EH (cell line): Measurements from ENCODE around the gene ZFP14.
A peak's percentile ranks its signal among the peaks of the same experiment; 100 is the strongest.
"Not testable (repeated sequence)": the region's sequence is repeated elsewhere in the genome, so short reads cannot be mapped to it uniquely, and the experiment has no call there.

Experiments used
- DNase-seq: peaks from one replicate; pipeline ENCODE4 v3.0.0-alpha.2; 2015; ENCODE audit warnings: low read depth

ZFP14 gene

DNA sequence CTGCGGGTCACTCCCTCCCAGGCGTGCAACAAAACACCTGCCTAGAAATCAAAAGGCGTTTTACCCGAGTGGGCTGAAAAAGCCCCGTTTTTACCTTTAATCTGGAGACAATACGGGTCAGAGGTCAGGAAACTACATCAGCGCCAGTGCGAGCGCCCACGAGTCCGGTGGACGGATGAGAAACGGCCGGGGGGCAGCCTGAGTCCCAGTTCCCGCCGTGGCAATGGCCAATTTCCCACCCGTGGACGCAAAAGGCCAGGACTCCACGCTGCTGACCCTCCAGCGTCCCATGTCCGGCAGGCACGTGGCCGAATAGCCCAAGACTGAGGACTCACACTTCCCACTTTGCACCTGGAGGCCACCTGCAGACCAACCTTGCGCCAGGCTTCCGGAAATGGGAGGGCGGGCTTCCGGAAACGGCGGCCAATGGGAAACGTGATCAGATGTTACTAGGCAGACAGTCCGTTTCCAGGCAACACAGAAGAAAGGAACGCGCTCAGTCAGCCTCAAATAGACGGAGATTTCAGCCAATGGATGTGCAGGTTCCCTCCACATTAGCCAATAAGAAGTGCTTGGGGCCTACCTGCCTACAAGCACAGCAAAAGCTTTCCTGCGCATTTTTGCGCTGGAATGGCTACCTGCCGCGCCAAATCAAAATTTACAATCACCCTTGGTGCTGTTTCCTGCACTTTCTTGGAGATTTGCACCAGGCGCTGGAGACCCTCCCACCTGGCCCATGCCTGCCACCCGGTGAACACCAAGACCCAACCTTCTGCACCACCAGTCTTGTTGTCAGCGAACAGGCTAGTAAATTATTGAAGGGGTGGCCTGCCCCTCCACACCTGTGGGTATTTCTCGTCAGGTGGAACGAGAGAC is 47.4 kb downstream of the ZFP14 start:
- peak; percentile 90 for DNase-seq

DNA sequence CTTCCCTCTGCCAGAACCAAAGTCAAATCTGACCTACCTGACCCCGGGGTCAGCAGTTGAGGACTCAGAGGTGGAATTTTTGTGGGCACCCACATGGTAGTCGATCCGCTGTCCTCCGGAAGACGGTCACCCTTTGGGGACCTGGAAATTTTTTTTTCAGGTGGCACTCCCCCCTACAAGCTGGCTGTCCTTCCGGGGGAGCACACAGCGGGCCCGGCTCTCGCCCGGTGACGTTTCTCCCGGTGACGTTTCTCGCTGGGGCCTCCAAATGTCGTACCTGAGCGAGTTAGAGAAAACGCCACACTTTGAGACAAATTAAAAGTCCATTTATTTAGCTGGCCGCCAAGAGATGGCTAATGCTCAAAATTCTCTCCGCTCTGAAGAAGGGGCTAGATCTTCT is 48.8 kb downstream of the ZFP14 start:
- DNase-seq: no peak

DNA sequence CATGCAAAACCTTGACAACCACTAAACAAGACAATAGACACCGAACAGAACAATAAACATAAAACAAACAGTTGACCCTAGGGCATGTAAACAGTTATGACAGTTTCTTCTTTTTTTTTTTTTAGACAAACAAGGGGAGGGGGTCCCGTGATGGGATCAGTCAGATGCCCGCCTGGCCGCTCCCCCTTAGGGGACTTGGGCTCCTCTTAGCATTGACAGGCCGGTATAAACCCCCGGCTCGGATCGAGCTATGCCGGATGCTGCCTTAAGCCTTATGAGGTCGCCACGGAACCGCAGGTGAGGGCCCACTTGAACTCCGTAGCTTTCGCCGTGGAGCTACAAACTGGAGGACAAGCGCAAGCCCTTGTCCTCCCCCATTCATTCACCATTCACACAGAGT is 49.5 kb downstream of the ZFP14 start:
- DNase-seq: not testable (repeated sequence)

DNA sequence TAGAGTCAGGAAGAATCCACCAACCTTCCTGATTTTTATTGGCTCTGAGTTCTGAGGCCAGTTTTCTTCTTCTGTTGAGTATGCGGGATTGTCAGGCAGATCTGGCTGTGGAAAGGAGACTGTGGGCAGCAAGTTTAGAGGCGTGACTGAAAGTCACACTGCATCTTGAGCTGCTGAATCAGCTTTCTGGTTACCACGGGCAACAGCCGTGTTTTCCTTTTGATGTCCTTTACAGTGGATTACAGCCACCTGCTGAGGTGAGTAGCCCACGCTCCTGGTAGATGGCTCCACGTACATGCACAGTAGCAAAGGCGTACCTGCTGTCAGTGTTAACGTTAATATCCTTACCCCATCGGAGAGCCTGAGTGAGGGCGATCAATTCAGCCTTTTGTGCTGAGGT is 52.4 kb downstream of the ZFP14 start:
- DNase-seq: not testable (repeated sequence)

DNA sequence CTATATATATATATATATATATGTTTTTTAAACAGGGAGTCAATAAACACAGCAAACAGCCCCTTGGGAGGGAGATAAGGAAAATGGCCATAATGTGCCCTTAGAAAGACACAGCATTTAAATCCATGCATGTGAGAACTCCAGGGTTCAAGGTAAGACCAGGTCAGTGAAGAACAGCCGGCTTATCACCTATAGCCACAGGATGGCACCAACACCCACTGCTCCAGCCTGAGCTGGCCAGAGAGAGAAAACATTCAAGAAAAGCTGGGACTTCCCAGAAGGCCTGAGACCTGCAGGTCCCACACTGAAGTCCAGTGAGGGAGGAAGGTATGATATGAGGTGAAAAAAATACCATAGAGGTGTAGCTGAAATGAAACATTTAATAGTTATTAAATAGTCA is 63.8 kb downstream of the ZFP14 start:
- DNase-seq: not testable (repeated sequence)

DNA sequence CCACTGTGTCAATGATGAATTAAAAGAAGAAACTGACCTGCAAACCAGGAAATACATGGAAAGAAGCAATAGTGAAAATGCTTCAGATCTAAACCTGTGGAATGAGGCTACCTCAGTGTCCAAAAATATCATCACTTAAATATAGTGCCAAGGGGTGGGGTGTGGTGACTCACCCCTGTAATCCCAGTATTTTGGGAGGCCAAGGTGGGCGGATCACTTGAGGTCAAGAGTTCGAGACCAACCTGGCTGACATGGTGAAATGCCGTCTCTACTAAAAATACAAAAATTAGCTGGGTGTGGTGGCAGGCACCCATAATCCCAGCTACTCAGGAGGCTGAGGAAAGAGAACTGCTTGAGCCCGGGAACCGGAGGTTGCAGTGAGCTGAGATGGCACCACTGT is 64.9 kb downstream of the ZFP14 start:
- DNase-seq: not testable (repeated sequence)

DNA sequence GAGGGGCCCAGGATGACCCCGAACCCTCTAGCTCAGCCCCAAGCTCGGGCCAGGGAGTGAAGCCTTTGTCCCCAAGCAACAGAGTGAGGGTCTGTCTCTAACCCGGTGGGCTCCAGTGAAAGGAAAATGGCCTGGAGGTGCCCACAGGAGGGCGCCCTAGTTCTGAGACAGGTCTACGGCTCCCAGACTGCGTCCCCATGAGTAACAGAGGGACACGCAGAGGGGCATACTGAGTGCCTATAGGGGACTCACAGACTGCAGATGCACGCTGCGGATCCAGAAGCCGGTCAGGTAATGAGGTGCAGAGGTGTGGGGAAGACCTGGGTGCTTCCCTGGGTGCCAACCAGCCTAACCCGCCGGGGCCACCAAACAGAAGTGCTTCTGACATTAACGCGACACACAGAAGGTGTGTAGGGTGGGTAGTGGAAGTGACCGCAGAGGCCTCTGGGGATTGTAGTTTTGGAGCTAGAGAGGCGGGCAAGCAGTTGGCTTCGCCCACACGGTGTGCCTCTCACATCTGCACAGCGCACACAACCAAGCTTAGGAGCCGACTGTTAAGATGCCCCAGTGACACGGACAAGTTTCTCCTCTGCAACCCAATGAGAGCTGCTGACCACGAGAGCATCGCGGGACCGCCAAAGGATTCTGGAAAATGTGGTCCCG is 67.8 kb downstream of the ZFP14 start:
- not testable (repeated sequence) for DNase-seq

DNA sequence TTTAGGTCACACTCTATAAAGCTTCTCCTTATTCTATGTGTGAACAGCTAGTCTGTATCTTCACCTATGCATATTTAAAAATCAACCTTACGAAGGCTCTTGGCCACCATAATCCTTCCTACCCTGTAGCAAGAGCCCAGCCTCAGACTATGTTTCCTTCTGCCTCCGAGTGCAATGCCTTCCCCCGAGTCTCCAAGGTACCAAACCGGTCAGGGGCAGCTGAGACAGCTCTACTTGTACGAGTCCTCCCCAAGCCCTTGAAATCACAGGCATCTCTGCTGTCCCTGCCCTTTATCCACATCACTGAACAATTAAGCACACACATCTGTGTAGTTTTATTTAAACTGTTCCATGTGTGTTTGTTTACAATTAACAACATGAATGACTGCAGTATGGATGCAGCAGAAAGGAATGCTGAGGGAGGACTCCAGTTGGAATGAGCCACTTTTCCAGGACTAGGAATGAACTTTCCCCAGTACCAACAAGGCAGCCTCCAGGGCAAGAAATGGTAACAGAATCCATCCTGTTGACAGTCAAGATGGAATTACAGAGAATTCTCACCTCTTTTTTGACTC is 68.5 kb downstream of the ZFP14 start:
- peak; percentile 30 for DNase-seq

DNA sequence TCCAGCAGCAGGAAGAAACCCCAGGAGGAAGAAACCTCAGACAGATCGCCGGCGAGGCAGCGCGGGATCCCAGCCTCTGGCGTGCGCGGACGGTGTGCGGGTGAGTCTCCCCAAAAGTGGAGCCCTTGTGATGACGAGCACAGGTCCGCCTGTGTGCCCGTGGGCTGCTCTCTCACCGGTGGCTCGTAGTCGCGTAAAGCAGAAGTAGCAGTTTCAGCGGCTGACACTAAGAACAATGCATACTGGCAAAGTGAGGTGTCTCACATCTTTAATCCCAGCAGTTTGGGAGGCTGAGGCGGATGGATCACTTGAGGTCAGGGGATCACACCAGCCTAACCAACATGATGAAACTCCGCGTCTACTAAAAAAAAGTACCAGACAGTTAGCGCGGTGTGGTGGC is 69.2 kb downstream of the ZFP14 start:
- not testable (repeated sequence) for DNase-seq

DNA sequence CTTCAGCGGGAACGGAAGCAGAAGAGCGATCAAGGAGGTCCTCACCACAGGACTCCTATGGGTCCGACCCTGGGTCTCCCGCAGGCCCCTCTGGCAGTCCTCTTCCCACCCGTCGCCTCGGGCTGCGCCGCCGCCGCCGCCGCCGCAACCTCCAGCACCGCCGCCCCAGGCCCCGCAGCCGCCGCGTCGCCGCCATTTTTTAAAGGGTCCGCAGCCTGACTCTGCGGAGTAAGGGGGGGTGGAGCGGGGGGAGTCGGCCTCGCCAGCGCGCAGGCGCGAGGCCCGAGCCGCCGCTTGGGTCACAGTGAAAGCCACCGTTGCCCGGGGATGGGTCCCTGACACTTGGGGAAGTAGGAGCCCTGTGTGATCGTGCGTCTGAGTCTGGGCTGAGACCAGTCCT is 69.7 kb downstream of the ZFP14 start:
- DNase-seq: not testable (repeated sequence)

DNA sequence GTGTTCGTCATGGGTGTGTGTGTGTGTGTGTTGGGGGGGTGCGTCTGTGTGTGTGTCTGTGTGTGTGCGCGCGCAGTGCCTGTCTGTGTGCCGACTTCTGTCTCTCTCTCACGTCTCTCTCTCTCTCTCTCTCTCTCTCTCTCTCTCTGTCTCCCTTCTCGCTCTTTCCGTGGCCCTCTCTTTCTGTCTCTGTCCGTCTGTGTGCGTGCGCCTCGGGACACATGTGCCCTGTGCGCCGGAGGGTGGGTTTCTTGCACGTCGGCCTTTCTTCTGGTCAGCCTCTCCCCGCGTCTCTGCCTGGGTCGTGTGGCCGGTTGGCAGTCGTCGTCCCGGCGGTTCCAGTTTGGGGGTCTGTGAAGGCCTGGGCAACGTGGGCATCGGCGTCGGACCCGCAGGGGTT is 86.7 kb downstream of the ZFP14 start:
- DNase-seq: not testable (repeated sequence)
